Activated CD8-positive, alpha-beta T cell treated with anti-CD3 and anti-CD28 coated beads for 36 hours (primary cell): Measurements from ENCODE around the gene SEPTIN2. TPM values are rescaled to one million over a fixed set of nuclear protein-coding genes. Genes with fewer than 3 reads are reported as not detected.
A peak's percentile ranks its signal among the peaks of the same experiment; 100 is the strongest.

Experiments
- ATAC-seq: fragments of 200-7000 bp; cut with Tn5 transposase; one replicate; pipeline ENCODE4 v1.10.0; 2021; ENCODE audit warnings: mild to moderate bottlenecking, moderate library complexity
- CTCF ChIA-PET: fragments of 350-600 bp; sonication (Branson Sonifier 250); formaldehyde crosslinking; loops from one replicate; lab custom pipeline; 2021; ENCODE audit warnings: antibody characterized with exemption; lab: Charles Lee
- POLR2A ChIA-PET: fragments of 350-600 bp; sonication (Branson Sonifier 250); formaldehyde crosslinking; loops from one replicate; lab custom pipeline; 2021; ENCODE audit warnings: antibody characterized with exemption; lab: Charles Lee
- DNase-seq: peaks from one replicate; pipeline ENCODE4 v3.0.0-alpha.2; 2020
- H3K27ac Mint-ChIP-seq: one replicate; pipeline ENCODE4 v1.8.0; 2021; ENCODE audit warnings: mild to moderate bottlenecking, mixed read lengths
- H3K27me3 Mint-ChIP-seq: one replicate; pipeline ENCODE4 v1.8.0; 2021; ENCODE audit warnings: mixed read lengths
- H3K36me3 Mint-ChIP-seq: one replicate; pipeline ENCODE4 v1.8.0; 2021; ENCODE audit warnings: low read depth, mixed read lengths
- H3K4me1 Mint-ChIP-seq: one replicate; pipeline ENCODE4 v1.8.0; 2021; ENCODE audit warnings: low read depth, mixed read lengths
- H3K4me3 Mint-ChIP-seq: one replicate; pipeline ENCODE4 v1.8.0; 2021; ENCODE audit warnings: mild to moderate bottlenecking, moderate library complexity, mixed read lengths
- H3K9me3 Mint-ChIP-seq: one replicate; pipeline ENCODE4 v1.8.0; 2021; ENCODE audit warnings: mixed read lengths
- intact Hi-C: fragments of 100-400 bp; cut with micrococcal nuclease; formaldehyde crosslinking; loops from one replicate; pipeline ENCODE4 v1.10.0; 2022
- total RNA-seq, 2 experiments: library from RNA; stranded (reverse); gene quantifications; one replicate each; pipeline ENCODE4 v1.2.3, GENCODE V29; 2021
- TF ChIP-seq, protein P1 (sequence below): fragments of 200-600 bp; IDR thresholded peaks from one replicate; pipeline ENCODE4 v1.8.0; 2022; ENCODE audit warnings: antibody characterized with exemption, mild to moderate bottlenecking

The SEPTIN2 gene
- total RNA-seq, 2 experiments from 2014 or later, result 210 to 211 TPM

GRCh38 chr2:241344925-241345651, 29.4 kb downstream of the SEPTIN2 start:
- DNase-seq (no peak), ATAC-seq (no peak)
- H3K4me3 Mint-ChIP-seq, result no peak overlapping the region
- H3K27ac Mint-ChIP-seq, result no peak overlapping the region
- peaks cover 59% of the 10 kb centered on the region for H3K36me3 Mint-ChIP-seq
- ChIA-PET POLR2A (no interaction called here), CTCF (interaction anchor here (1.4 kb wide), 1 partner anchor 30 kb away, joined by 3 read pairs; the partner anchor contains the start of gene HDLBP)
- H3K9me3 Mint-ChIP-seq, result no peaks in the 10 kb centered on the region
- intact Hi-C loops, result no loop called here
- H3K27me3 Mint-ChIP-seq, result no peaks in the 10 kb centered on the region
- TF ChIP-seq, protein P1, sequence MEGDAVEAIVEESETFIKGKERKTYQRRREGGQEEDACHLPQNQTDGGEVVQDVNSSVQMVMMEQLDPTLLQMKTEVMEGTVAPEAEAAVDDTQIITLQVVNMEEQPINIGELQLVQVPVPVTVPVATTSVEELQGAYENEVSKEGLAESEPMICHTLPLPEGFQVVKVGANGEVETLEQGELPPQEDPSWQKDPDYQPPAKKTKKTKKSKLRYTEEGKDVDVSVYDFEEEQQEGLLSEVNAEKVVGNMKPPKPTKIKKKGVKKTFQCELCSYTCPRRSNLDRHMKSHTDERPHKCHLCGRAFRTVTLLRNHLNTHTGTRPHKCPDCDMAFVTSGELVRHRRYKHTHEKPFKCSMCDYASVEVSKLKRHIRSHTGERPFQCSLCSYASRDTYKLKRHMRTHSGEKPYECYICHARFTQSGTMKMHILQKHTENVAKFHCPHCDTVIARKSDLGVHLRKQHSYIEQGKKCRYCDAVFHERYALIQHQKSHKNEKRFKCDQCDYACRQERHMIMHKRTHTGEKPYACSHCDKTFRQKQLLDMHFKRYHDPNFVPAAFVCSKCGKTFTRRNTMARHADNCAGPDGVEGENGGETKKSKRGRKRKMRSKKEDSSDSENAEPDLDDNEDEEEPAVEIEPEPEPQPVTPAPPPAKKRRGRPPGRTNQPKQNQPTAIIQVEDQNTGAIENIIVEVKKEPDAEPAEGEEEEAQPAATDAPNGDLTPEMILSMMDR, result no peak
- H3K4me1 Mint-ChIP-seq, result peaks cover 11% of the 10 kb centered on the region

GRCh38 chr2:241349941-241350340, 34.2 kb downstream of the SEPTIN2 start:
- H3K27ac Mint-ChIP-seq, result no peak overlapping the region
- peaks cover 49% of the 10 kb centered on the region for H3K36me3 Mint-ChIP-seq
- CTCF ChIA-PET, result interaction anchor here (0.6 kb wide), 1 partner anchor 9 kb away, joined by 3 read pairs; no protein-coding TSS in a partner anchor
- H3K4me3 Mint-ChIP-seq, result no peak overlapping the region
- POLR2A ChIA-PET, result interaction anchor here (0.7 to 1.9 kb wide), 2 partner anchors 17 to 34 kb away, joined by 3 to 5 read pairs; partner anchors contain the start of genes HDLBP and SEPTIN2
- TF ChIP-seq, protein P1, result no peak
- no peaks in the 10 kb centered on the region for H3K27me3 Mint-ChIP-seq
- H3K4me1 Mint-ChIP-seq, result no peaks in the 10 kb centered on the region
- no peaks in the 10 kb centered on the region for H3K9me3 Mint-ChIP-seq
- DNase-seq (no peak), ATAC-seq (no peak)
- intact Hi-C loops, result no loop called here

DNA sequence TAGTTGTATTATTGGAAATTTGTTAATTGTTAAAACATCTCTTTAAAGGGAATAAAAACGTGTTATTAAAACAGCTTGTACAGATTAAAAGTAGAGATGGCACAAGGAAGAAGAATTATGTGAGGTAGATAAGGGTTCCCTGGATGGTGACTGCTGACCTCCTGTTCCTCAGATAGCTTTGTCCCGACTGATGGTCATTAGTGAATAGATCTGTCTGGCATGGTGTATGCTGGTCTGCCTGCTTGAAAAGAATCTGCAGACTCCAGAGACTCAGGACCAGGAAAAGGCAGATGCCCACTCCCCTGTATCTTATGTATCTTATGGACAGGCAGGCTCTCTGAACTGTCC, 34.8 kb downstream of the SEPTIN2 start:
- intact Hi-C loops, result no loop called here
- TF ChIP-seq, protein P1, result no peak
- H3K4me3 Mint-ChIP-seq, result no peak overlapping the region
- peak overlapping the region; percentile 0 for H3K27ac Mint-ChIP-seq
- H3K9me3 Mint-ChIP-seq, result no peaks in the 10 kb centered on the region
- no peaks in the 10 kb centered on the region for H3K4me1 Mint-ChIP-seq
- peaks cover 47% of the 10 kb centered on the region for H3K36me3 Mint-ChIP-seq
- DNase-seq (no peak), ATAC-seq (no peak)
- ChIA-PET CTCF (no interaction called here), POLR2A (interaction anchor here (1.2 to 1.9 kb wide), 2 partner anchors 35 to 205 kb away, joined by 3 to 5 read pairs; partner anchors contain the start of genes HDLBP and SEPTIN2)
- H3K27me3 Mint-ChIP-seq, result no peaks in the 10 kb centered on the region

- H3K36me3 Mint-ChIP-seq, result peaks cover 42% of the 10 kb centered on the region
- TF ChIP-seq, protein P1, result no peak
These were observed 35.3 kb downstream of the SEPTIN2 start for GRCh38 chr2:241350878-241351639.

More at GRCh38 chr2:241350878-241351639, 35.3 kb downstream of the SEPTIN2 start:
- Mint-ChIP-seq H3K4me3 (no peak overlapping the region), H3K4me1 (no peaks in the 10 kb centered on the region), H3K27me3 (no peaks in the 10 kb centered on the region), H3K9me3 (no peaks in the 10 kb centered on the region), H3K27ac (peak overlapping the region; percentile 0)
- intact Hi-C loops, result no loop called here
- DNase-seq (no peak), ATAC-seq (no peak)
- ChIA-PET POLR2A (interaction anchor here (0.8 to 1.2 kb wide), 2 partner anchors 18 to 205 kb away, joined by 3 read pairs; no protein-coding TSS in a partner anchor), CTCF (interaction anchor here (0.8 kb wide), 1 partner anchor 55 kb away, joined by 3 read pairs; no protein-coding TSS in a partner anchor)
